ENCODE data around the gene ZNF266. TPM values are rescaled to one million over a fixed set of nuclear protein-coding genes. Genes with fewer than 3 reads are reported as not detected.

Gene ZNF266
- total and polyA plus RNA-seq, 2 of the 13 experiments (the other 11 are each of a cell fraction or from before 2014, with no cell fraction given), result 19.8 to 20.8 TPM

- no peak for TF ChIP-seq BRF2 (CRISPR knock-in tag; IDR thresholded peaks at IDR 0.05)
- TF ChIP-seq NFRKB (IDR thresholded peaks at IDR 0.05), result no peak
- TF ChIP-seq E2F1 (CRISPR knock-in tag; IDR thresholded peaks at IDR 0.05), result no peak
- TF ChIP-seq ATF5 (CRISPR knock-in tag; IDR thresholded peaks at IDR 0.05; ENCODE audit: low read depth), result no peak
- peak; percentile 79; the same call in 1 of the 2 replicates for TF ChIP-seq HBP1 (CRISPR knock-in tag; IDR thresholded peaks at IDR 0.05; ENCODE audit: low read depth)
- TF ChIP-seq MIER3 (CRISPR knock-in tag; IDR thresholded peaks at IDR 0.05; ENCODE audit: borderline replicate concordance), result peak; percentile 52; the same call in 1 of the 2 replicates
- TF ChIP-seq ZNF33A (CRISPR knock-in tag; IDR thresholded peaks at IDR 0.05; ENCODE audit: borderline replicate concordance), result no peak
- 0 out of 2 replicates have a peak, but pooled peaks have one; percentile 40 for TF ChIP-seq ZNF264 (CRISPR knock-in tag; IDR thresholded peaks at IDR 0.05)
- no peak for TF ChIP-seq PRDM4 (CRISPR knock-in tag; IDR thresholded peaks at IDR 0.05; ENCODE audit: borderline replicate concordance)
- TF ChIP-seq HDAC6 (IDR thresholded peaks at IDR 0.05; ENCODE audit: low read depth, low read length), result no peak
- 0 out of 2 replicates have a peak, but pooled peaks have one; percentile 34 for TF ChIP-seq KDM1A (CRISPR knock-in tag; IDR thresholded peaks at IDR 0.05)
- peak; percentile 86 for TF ChIP-seq POLR2G (IDR thresholded peaks at IDR 0.05; ENCODE audit: low read depth, low read length)
- TF ChIP-seq ZNF639 (CRISPR knock-in tag; conservative IDR thresholded peaks at IDR 0.05), result no peak
- no peak for TF ChIP-seq ZNF564 (CRISPR knock-in tag; IDR thresholded peaks at IDR 0.05)
- TF ChIP-seq SYNCRIP (IDR thresholded peaks at IDR 0.05; ENCODE audit: insufficient read depth, low read depth, low read length), result no peak
- no peak for TF ChIP-seq IKZF1 (IDR thresholded peaks at IDR 0.05)
- peak; percentile 97 for TF ChIP-seq ASH2L (IDR thresholded peaks at IDR 0.05; ENCODE audit: insufficient read length, low read depth, low read length)
- TF ChIP-seq GLMP (CRISPR knock-in tag; IDR thresholded peaks at IDR 0.05; ENCODE audit: borderline replicate concordance), result no peak
Measured at GRCh38 chr19:9435279-9436268, at the start of gene ZNF266 (continued).
